Body of pancreas (tissue), 4 donors: ENCODE results near the gene PPP2R3B.
"Not testable (repeated sequence)": the region's sequence is repeated elsewhere in the genome, so short reads cannot be mapped to it uniquely, and the experiment has no call there.

Experiments used
- POLR2A ChIP-seq, 3 donors: fragments of 450-650 bp; IDR thresholded peaks; one replicate each; pipeline ENCODE4 v1.6.1; 2016; ENCODE audit warnings: antibody characterized with exemption in 3 of 3, mild to moderate bottlenecking in 2 of 3
- TF ChIP-seq, protein P1 (sequence below), 7 experiments: fragments of 450-650 bp in 4 of 7; fragments of 200-600 bp in 3 of 7; sonication (generic) in 3 of 7; IDR thresholded peaks; one replicate each; pipeline ENCODE4 v1.5.1; 2016 to 2019; ENCODE audit warnings: antibody characterized with exemption in 7 of 7

DNA sequence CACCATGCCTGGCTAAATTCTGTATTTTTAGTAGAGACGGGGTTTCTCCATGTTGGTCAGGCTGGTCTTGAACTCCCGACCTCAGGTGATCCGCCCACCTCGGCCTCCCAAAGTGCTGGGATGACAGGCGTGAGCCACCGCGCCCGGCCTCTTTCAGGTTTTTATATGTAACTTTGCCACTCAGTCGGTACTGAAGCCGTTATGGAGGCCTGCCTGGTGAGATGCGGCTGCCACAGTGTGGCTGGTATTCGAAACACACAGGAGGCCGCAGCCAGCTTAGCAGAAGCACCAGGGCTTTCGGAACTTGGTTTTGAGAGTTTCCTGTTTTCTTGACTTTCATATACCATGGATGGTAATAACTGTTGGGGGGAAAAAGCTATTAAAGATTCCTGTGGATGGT is 62.0 kb downstream of the PPP2R3B start:
- TF ChIP-seq, protein P1, sequence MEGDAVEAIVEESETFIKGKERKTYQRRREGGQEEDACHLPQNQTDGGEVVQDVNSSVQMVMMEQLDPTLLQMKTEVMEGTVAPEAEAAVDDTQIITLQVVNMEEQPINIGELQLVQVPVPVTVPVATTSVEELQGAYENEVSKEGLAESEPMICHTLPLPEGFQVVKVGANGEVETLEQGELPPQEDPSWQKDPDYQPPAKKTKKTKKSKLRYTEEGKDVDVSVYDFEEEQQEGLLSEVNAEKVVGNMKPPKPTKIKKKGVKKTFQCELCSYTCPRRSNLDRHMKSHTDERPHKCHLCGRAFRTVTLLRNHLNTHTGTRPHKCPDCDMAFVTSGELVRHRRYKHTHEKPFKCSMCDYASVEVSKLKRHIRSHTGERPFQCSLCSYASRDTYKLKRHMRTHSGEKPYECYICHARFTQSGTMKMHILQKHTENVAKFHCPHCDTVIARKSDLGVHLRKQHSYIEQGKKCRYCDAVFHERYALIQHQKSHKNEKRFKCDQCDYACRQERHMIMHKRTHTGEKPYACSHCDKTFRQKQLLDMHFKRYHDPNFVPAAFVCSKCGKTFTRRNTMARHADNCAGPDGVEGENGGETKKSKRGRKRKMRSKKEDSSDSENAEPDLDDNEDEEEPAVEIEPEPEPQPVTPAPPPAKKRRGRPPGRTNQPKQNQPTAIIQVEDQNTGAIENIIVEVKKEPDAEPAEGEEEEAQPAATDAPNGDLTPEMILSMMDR (IDR thresholded peaks at IDR 0.05), result not testable (repeated sequence)
- TF ChIP-seq POLR2A (IDR thresholded peaks at IDR 0.05), result not testable (repeated sequence)
